HEK293 (cell line): ENCODE data around the gene NAIF1.

Source experiments
- CTCF ChIA-PET: fragments of 350-600 bp; formaldehyde crosslinking; extraction: SDS; loops from one replicate; lab custom pipeline; 2021; ENCODE audit warnings: antibody characterized with exemption; lab: Yijun Ruan, JAX
- POLR2A ChIA-PET: fragments of 300-600 bp; formaldehyde crosslinking; extraction: SDS; loops from one replicate; lab custom pipeline; 2020; ENCODE audit warnings: antibody characterized with exemption, inconsistent platforms; lab: Yijun Ruan, JAX
- H3K27ac ChIP-seq: fragments of 200-500 bp; sonication (Bioruptor generic); 2 replicates; pipeline ENCODE4 v1.5.1; 2014; ENCODE audit warnings: low read depth, low read length, control low read depth, inconsistent platforms; ENCODE audit errors: extremely low read depth
- H3K36me3 ChIP-seq, 2 experiments: fragments of 200-500 bp in 1 of 2; sonication (Bioruptor generic) in 1 of 2; 1 replicate in 1 of 2; 2 replicates in 1 of 2; pipeline ENCODE4 v1.5.1; 2014 to 2017; ENCODE audit warnings: inconsistent platforms in 2 of 2, low read length in 2 of 2; ENCODE audit not compliant: control insufficient read depth in 2 of 2, insufficient read depth in 1 of 2
- H3K4me1 ChIP-seq: fragments of 200-500 bp; sonication (Bioruptor generic); 2 replicates; pipeline ENCODE4 v1.5.1; 2014; ENCODE audit warnings: mild to moderate bottlenecking, low read length, inconsistent platforms; ENCODE audit not compliant: control insufficient read depth, insufficient read depth
- H3K4me3 ChIP-seq: 2 replicates; pipeline ENCODE4 v1.5.1; 2011; ENCODE audit warnings: low read depth, mild to moderate bottlenecking, control low read depth, low read length, moderate library complexity
- H3K9me3 ChIP-seq: fragments of 200-500 bp; sonication (Bioruptor generic); 2 replicates; pipeline ENCODE4 v1.5.1; 2014; ENCODE audit warnings: low read depth, low read length, inconsistent platforms; ENCODE audit not compliant: control insufficient read depth, insufficient read depth
- KLF9 ChIP-seq: fragments of 450-650 bp; formaldehyde crosslinking; IDR thresholded peaks from 2 replicates; pipeline ENCODE4 v1.5.1; 2016; ENCODE audit warnings: missing biosample characterization, missing genetic modification characterization, low read depth
- SETDB1 ChIP-seq: IDR thresholded peaks from one replicate; pipeline ENCODE4 v1.6.1; 2017; ENCODE audit warnings: mild to moderate bottlenecking, low read length, moderate library complexity, mixed read lengths; ENCODE audit not compliant: insufficient read length
- ZBTB17 ChIP-seq: fragments of 450-650 bp; formaldehyde crosslinking; IDR thresholded peaks from 2 replicates; pipeline ENCODE4 v1.5.1; 2016; ENCODE audit warnings: missing biosample characterization, missing genetic modification characterization
- ZBTB48 ChIP-seq: fragments of 450-650 bp; formaldehyde crosslinking; IDR thresholded peaks from 2 replicates; pipeline ENCODE4 v1.5.1; 2016; ENCODE audit warnings: missing biosample characterization, missing genetic modification characterization
- ZFP3 ChIP-seq: fragments of 450-650 bp; formaldehyde crosslinking; IDR thresholded peaks from 2 replicates; pipeline ENCODE4 v1.5.1; 2016; ENCODE audit warnings: low read depth, missing biosample characterization, missing genetic modification characterization
- ZNF23 ChIP-seq: fragments of 450-650 bp; formaldehyde crosslinking; IDR thresholded peaks from 2 replicates; pipeline ENCODE4 v1.5.1; 2016; ENCODE audit warnings: missing biosample characterization, missing genetic modification characterization, borderline replicate concordance
- ZNF335 ChIP-seq: fragments of 450-650 bp; formaldehyde crosslinking; conservative IDR thresholded peaks from 2 replicates; pipeline ENCODE4 v1.5.1; 2016; ENCODE audit warnings: missing biosample characterization, missing genetic modification characterization
- ZNF48 ChIP-seq: fragments of 450-650 bp; formaldehyde crosslinking; IDR thresholded peaks from 2 replicates; pipeline ENCODE4 v1.5.1; 2016; ENCODE audit warnings: missing biosample characterization, missing genetic modification characterization
- ZNF510 ChIP-seq: fragments of 450-650 bp; formaldehyde crosslinking; IDR thresholded peaks from 2 replicates; pipeline ENCODE4 v1.5.1; 2018; ENCODE audit warnings: mild to moderate bottlenecking, missing genetic modification characterization, missing biosample characterization; ENCODE audit not compliant: insufficient replicate concordance
- ZNF544 ChIP-seq: fragments of 450-650 bp; formaldehyde crosslinking; IDR thresholded peaks from 2 replicates; pipeline ENCODE4 v1.5.0; 2017; ENCODE audit warnings: missing biosample characterization, missing genetic modification characterization
- ZNF548 ChIP-seq: fragments of 450-650 bp; formaldehyde crosslinking; IDR thresholded peaks from 2 replicates; pipeline ENCODE4 v1.5.1; 2016; ENCODE audit warnings: missing biosample characterization, missing genetic modification characterization
- ZNF560 ChIP-seq: fragments of 450-650 bp; formaldehyde crosslinking; IDR thresholded peaks from 2 replicates; pipeline ENCODE4 v1.5.1; 2017; ENCODE audit warnings: missing biosample characterization, missing genetic modification characterization, borderline replicate concordance
- ZNF623 ChIP-seq: fragments of 450-650 bp; formaldehyde crosslinking; IDR thresholded peaks from 2 replicates; pipeline ENCODE4 v1.5.1; 2016; ENCODE audit warnings: missing biosample characterization, missing genetic modification characterization
- ZNF664 ChIP-seq: fragments of 450-650 bp; formaldehyde crosslinking; IDR thresholded peaks from 2 replicates; pipeline ENCODE4 v1.5.1; 2016; ENCODE audit warnings: missing biosample characterization, missing genetic modification characterization
- ZNF677 ChIP-seq: fragments of 450-650 bp; IDR thresholded peaks from 2 replicates; pipeline ENCODE4 v1.5.0; 2018; ENCODE audit warnings: missing biosample characterization, mild to moderate bottlenecking, missing genetic modification characterization, moderate library complexity
- ZSCAN30 ChIP-seq: fragments of 450-650 bp; IDR thresholded peaks from 2 replicates; pipeline ENCODE4 v1.5.1; 2018; ENCODE audit warnings: missing biosample characterization, mild to moderate bottlenecking, missing genetic modification characterization, moderate library complexity
- TF ChIP-seq, protein P1 (sequence below): fragments of 450-650 bp; formaldehyde crosslinking; IDR thresholded peaks from 2 replicates; pipeline ENCODE4 v1.5.1; 2016; ENCODE audit warnings: missing biosample characterization, missing genetic modification characterization
- TF ChIP-seq, protein P2 (sequence below): fragments of 450-650 bp; IDR thresholded peaks from 2 replicates; pipeline ENCODE4 v1.5.1; 2018; ENCODE audit warnings: missing biosample characterization, missing genetic modification characterization
- TF ChIP-seq, protein P3 (sequence below): fragments of 450-650 bp; formaldehyde crosslinking; IDR thresholded peaks from 2 replicates; pipeline ENCODE4 v1.5.1; 2016; ENCODE audit warnings: missing biosample characterization, missing genetic modification characterization
- TF ChIP-seq, protein P4 (sequence below): fragments of 450-650 bp; formaldehyde crosslinking; IDR thresholded peaks from 2 replicates; pipeline ENCODE4 v1.5.1; 2016; ENCODE audit warnings: missing biosample characterization, missing genetic modification characterization

Gene NAIF1

DNA sequence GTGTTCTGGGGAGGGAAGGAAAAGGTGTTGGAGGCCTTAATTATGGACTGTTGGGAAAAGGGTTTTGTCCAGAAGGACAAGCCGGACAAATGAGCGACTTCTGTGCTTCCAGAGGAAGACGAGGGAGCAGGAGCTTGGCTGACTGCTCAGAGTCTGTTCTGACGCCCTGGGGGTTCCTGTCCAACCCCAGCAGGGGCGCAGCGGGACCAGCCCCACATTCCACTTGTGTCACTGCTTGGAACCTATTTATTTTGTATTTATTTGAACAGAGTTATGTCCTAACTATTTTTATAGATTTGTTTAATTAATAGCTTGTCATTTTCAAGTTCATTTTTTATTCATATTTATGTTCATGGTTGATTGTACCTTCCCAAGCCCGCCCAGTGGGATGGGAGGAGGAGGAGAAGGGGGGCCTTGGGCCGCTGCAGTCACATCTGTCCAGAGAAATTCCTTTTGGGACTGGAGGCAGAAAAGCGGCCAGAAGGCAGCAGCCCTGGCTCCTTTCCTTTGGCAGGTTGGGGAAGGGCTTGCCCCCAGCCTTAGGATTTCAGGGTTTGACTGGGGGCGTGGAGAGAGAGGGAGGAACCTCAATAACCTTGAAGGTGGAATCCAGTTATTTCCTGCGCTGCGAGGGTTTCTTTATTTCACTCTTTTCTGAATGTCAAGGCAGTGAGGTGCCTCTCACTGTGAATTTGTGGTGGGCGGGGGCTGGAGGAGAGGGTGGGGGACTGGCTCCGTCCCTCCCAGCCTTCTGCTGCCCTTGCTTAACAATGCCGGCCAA is 41.3 kb upstream of the NAIF1 start:
- ChIA-PET CTCF (interaction anchor here (0.8 to 8.0 kb wide), 2 partner anchors 8 to 165 kb away, joined by 4 to 88 read pairs; no protein-coding TSS in a partner anchor), POLR2A (interaction anchor here (0.5 to 3.9 kb wide), 2 partner anchors 10 to 296 kb away, joined by 3 to 14 read pairs; no protein-coding TSS in a partner anchor)
- H3K27ac ChIP-seq: no peak overlapping the region
- H3K4me1 ChIP-seq: no peaks in the 10 kb centered on the region
- no peak overlapping the region for H3K4me3 ChIP-seq
- TF ChIP-seq ZSCAN30 (tag by site-specific recombination) (no peak), ZNF335 (no peak), ZNF623 (tag by site-specific recombination) (no peak), ZNF664 (tag by site-specific recombination) (no peak), ZBTB17 (no peak), KLF9 (tag by site-specific recombination) (no peak), ZNF560 (tag by site-specific recombination) (no peak), SETDB1 (no peak), ZNF23 (no peak), ZFP3 (tag by site-specific recombination) (no peak), ZNF677 (tag by site-specific recombination) (no peak), ZBTB48 (tag by site-specific recombination) (no peak), ZNF544 (tag by site-specific recombination) (no peak), ZNF548 (tag by site-specific recombination) (no peak), ZNF510 (tag by site-specific recombination) (no peak), ZNF48 (no peak)
- TF ChIP-seq, protein P1, sequence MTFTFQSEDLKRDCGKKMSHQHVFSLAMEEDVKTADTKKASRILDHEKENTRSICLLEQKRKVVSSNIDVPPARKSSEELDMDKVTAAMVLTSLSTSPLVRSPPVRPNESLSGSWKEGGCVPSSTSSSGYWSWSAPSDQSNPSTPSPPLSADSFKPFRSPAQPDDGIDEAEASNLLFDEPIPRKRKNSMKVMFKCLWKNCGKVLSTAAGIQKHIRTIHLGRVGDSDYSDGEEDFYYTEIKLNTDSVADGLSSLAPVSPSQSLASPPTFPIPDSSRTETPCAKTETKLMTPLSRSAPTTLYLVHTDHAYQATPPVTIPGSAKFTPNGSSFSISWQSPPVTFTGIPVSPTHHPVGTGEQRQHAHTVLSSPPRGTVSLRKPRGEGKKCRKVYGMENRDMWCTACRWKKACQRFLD (tag by site-specific recombination): no peak
- TF ChIP-seq, protein P2, sequence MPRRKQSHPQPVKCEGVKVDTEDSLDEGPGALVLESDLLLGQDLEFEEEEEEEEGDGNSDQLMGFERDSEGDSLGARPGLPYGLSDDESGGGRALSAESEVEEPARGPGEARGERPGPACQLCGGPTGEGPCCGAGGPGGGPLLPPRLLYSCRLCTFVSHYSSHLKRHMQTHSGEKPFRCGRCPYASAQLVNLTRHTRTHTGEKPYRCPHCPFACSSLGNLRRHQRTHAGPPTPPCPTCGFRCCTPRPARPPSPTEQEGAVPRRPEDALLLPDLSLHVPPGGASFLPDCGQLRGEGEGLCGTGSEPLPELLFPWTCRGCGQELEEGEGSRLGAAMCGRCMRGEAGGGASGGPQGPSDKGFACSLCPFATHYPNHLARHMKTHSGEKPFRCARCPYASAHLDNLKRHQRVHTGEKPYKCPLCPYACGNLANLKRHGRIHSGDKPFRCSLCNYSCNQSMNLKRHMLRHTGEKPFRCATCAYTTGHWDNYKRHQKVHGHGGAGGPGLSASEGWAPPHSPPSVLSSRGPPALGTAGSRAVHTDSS (tag by site-specific recombination): no peak
- TF ChIP-seq, protein P3, sequence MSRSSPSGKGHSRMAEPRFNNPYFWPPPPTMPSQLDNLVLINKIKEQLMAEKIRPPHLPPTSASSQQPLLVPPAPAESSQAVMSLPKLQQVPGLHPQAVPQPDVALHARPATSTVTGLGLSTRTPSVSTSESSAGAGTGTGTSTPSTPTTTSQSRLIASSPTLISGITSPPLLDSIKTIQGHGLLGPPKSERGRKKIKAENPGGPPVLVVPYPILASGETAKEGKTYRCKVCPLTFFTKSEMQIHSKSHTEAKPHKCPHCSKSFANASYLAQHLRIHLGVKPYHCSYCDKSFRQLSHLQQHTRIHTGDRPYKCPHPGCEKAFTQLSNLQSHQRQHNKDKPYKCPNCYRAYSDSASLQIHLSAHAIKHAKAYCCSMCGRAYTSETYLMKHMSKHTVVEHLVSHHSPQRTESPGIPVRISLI (tag by site-specific recombination): no peak
- TF ChIP-seq, protein P4, sequence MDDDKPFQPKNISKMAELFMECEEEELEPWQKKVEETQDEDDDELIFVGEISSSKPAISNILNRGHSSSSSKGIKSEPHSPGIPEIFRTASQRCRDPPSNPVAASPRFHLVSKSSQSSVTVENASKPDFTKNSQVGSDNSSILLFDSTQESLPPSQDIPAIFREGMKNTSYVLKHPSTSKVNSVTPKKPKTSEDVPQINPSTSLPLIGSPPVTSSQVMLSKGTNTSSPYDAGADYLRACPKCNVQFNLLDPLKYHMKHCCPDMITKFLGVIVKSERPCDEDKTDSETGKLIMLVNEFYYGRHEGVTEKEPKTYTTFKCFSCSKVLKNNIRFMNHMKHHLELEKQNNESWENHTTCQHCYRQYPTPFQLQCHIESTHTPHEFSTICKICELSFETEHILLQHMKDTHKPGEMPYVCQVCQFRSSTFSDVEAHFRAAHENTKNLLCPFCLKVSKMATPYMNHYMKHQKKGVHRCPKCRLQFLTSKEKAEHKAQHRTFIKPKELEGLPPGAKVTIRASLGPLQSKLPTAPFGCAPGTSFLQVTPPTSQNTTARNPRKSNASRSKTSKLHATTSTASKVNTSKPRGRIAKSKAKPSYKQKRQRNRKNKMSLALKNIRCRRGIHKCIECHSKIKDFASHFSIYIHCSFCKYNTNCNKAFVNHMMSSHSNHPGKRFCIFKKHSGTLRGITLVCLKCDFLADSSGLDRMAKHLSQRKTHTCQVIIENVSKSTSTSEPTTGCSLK (tag by site-specific recombination): no peak
- H3K36me3 ChIP-seq: peaks cover 0 to 57% of the 10 kb centered on the region in 2 experiments; a peak in 2 of 3 replicates
- H3K9me3 ChIP-seq: no peaks in the 10 kb centered on the region
